Neutrophil (primary cell): ENCODE data around the gene MGMT.
A peak's percentile ranks its signal among the peaks of the same experiment; 100 is the strongest.

Source experiments
- H3K27ac ChIP-seq: fragments of 200-600 bp; sonication (generic); 2 replicates; pipeline ENCODE4 v1.5.1; 2016; ENCODE audit warnings: mild to moderate bottlenecking, moderate library complexity
- H3K27me3 ChIP-seq: fragments of 200-600 bp; sonication (generic); 2 replicates; pipeline ENCODE4 v1.6.0; 2016; ENCODE audit warnings: mild to moderate bottlenecking
- H3K36me3 ChIP-seq: fragments of 200-600 bp; sonication (generic); 2 replicates; pipeline ENCODE4 v1.5.1; 2017
- H3K4me1 ChIP-seq, 2 experiments: fragments of 200-600 bp in 1 of 2; sonication (generic) in 1 of 2; 1 replicate in 1 of 2; 2 replicates in 1 of 2; pipeline versions ENCODE4 v1.5.1 to v1.6.1; 2013 to 2016; ENCODE audit warnings: low read depth in 1 of 2, low read length in 1 of 2, mild to moderate bottlenecking in 1 of 2, moderate library complexity in 1 of 2; ENCODE audit not compliant: control insufficient read depth in 1 of 2, insufficient read depth in 1 of 2
- H3K4me3 ChIP-seq, 2 experiments: fragments of 200-600 bp in 1 of 2; sonication (generic) in 1 of 2; 1 replicate in 1 of 2; 2 replicates in 1 of 2; pipeline ENCODE4 v1.5.1; 2013 to 2016; ENCODE audit warnings: low read depth in 1 of 2, low read length in 1 of 2, mild to moderate bottlenecking in 1 of 2, moderate library complexity in 1 of 2
- H3K9me3 ChIP-seq: fragments of 200-600 bp; sonication (generic); 2 replicates; pipeline ENCODE4 v1.5.1; 2016
- CTCF ChIP-seq: fragments of 200-600 bp; sonication (generic); IDR thresholded peaks from 2 replicates; pipeline ENCODE4 v1.5.1; 2016; ENCODE audit warnings: antibody characterized with exemption

MGMT gene

GRCh38 chr10:129766611-129767550, 299.8 kb downstream of the MGMT start:
- no peak for TF ChIP-seq CTCF
- H3K9me3 ChIP-seq, result no peaks in the 10 kb centered on the region

GRCh38 chr10:129767751-129768150, 300.7 kb downstream of the MGMT start:
- Histone ChIP-seq H3K27ac (no peak overlapping the region), H3K4me3 (no peak overlapping the region), H3K36me3 (no peaks in the 10 kb centered on the region), H3K4me1 (peaks cover 14 to 24% of the 10 kb centered on the region in 2 experiments), H3K9me3 (no peaks in the 10 kb centered on the region), H3K27me3 (no peaks in the 10 kb centered on the region)
- TF ChIP-seq CTCF, result no peak

More at GRCh38 chr10:129766611-129767550, 299.8 kb downstream of the MGMT start:
- Histone ChIP-seq H3K4me3 (no peak overlapping the region), H3K27me3 (no peaks in the 10 kb centered on the region), H3K36me3 (no peaks in the 10 kb centered on the region), H3K27ac (no peak overlapping the region), H3K4me1 (peaks cover 14 to 24% of the 10 kb centered on the region in 2 experiments)

GRCh38 chr10:129768437-129769355, 301.7 kb downstream of the MGMT start:
- Histone ChIP-seq H3K4me1 (peaks cover 14 to 24% of the 10 kb centered on the region in 2 experiments), H3K9me3 (no peaks in the 10 kb centered on the region), H3K4me3 (no peak overlapping the region), H3K27me3 (no peaks in the 10 kb centered on the region), H3K27ac (no peak overlapping the region), H3K36me3 (no peaks in the 10 kb centered on the region)
- TF ChIP-seq CTCF, result no peak

GRCh38 chr10:129769381-129770116, 302.5 kb downstream of the MGMT start:
- no peak for TF ChIP-seq CTCF
- Histone ChIP-seq H3K27me3 (no peaks in the 10 kb centered on the region), H3K4me3 (peak overlapping the region in 1 of 2 experiments; percentile 0), H3K36me3 (no peaks in the 10 kb centered on the region), H3K27ac (no peak overlapping the region), H3K4me1 (peaks cover 14 to 24% of the 10 kb centered on the region in 2 experiments), H3K9me3 (no peaks in the 10 kb centered on the region)

- no peaks in the 10 kb centered on the region for H3K27me3 ChIP-seq
Measured at GRCh38 chr10:129770286-129770685, 303.2 kb downstream of the MGMT start.

More at GRCh38 chr10:129770286-129770685, 303.2 kb downstream of the MGMT start:
- Histone ChIP-seq H3K9me3 (no peaks in the 10 kb centered on the region), H3K4me1 (peaks cover 14 to 24% of the 10 kb centered on the region in 2 experiments), H3K27ac (no peak overlapping the region), H3K4me3 (peak overlapping the region in 1 of 2 experiments; percentile 0), H3K36me3 (no peaks in the 10 kb centered on the region)
- no peak for TF ChIP-seq CTCF
